GM21723 (cell line): ENCODE data around the gene IDE.
"Not testable (repeated sequence)": the region's sequence is repeated elsewhere in the genome, so short reads cannot be mapped to it uniquely, and the experiment has no call there.

Source experiments
- ATAC-seq: cut with Tn5 transposase; IDR thresholded peaks from one replicate; pipeline ENCODE4 v1.9.1; 2021; ENCODE audit warnings: mild to moderate bottlenecking, moderate library complexity; ENCODE audit not compliant: unreplicated experiment

The IDE gene

GRCh38 chr10:92420546-92421275 lies 153.2 kb downstream of the IDE start:
- no peak for ATAC-seq

- no peak for ATAC-seq
These were observed 153.9 kb downstream of the IDE start for GRCh38 chr10:92419740-92420545.

GRCh38 chr10:92418891-92419290 lies 155.0 kb downstream of the IDE start:
- ATAC-seq: no peak

DNA sequence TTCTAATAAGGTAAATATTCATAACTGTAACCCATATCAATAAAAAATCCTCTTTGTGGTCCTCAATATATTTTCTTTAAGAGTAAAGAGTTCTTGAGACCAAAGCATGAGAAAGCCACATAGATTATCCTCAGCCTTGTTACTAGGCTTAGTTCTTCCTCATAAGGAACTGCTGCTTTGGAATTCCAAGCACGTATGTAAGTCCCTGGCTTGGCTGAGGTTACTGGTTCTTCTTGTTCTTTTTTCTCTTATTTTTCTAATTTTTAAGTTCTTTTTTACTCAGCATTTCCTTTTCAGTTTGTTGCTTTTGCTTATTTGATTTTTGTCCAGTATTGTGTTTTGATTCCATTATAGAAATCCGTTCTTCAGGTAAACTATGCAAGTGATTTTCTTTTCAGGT lies 155.7 kb downstream of the IDE start:
- no peak for ATAC-seq

- no peak for ATAC-seq
These were observed 160.4 kb downstream of the IDE start for GRCh38 chr10:92413519-92413918.

DNA sequence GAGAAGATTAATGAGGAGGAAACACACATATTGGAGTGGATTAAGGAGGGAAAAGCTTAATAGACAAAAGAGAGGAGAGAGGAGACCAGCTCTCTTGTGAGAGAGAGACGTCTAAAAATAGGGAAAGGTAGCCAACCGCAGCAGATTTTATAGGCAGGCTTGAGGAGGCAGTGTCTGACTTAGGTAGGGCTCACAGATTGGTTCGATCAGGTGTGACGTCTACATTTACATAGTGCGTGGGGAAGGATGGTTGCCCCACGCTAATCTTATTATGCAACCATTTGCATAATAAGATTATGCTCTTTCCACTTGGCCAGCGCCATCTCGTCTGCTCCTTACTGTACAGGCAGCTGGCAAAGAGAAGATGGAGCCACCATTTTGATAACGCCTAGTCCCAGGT lies 160.9 kb downstream of the IDE start:
- ATAC-seq: no peak

DNA sequence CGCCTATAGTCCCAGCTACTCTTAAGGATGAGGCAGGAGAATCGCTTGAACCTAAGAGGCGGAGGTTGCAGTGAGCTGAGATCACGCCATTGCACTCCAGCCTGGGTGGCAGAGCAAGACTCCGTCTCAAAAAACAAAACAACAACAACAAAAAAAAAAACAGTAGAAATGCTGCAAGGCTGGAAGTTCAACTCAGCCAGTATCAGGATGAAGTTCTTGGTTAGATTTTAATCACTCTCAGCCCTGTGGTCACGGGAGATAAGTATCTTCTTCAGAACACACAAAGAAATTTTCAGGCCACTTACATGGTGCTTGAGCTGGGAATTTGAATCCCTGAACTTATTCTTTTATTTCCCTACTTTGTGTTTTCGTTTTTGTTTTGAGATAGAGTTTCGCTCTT lies 162.5 kb downstream of the IDE start:
- ATAC-seq: no peak

DNA sequence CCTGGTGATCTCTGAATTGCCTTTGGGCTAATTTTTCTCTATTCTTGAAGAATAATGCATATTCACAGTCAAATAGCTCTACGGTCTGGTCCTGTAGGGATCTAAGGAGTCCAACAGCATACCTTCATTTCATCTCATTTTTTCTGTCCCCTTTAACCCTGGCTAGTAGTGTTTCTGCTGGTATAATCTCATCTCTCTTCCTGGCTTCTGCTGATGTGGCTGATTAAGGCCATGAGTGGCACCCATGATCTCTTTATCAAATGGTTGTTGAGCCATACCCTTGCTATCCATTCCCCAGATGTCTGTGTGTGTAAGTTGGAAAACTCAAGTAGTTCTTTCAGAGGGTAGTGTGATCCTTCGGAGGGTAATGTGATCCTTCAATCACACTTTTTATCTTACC lies 163.4 kb downstream of the IDE start:
- no peak for ATAC-seq

DNA sequence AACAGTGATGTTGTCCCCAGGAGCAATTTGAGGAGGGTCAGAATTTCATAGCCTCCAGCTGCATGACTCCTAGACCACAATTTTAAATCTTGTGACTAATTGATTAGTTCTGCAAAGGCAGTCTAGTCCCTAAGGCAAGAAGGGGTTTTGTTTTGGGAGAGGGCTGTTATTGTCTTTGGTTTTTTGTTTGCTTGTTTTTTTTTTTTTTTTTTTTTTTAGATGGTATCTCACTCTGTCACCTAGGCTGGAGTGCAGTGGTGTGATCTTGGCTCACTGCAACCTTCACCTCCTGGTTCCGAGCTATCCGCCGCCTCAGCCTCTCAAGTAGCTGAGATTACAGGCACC lies 165.9 kb downstream of the IDE start:
- no peak for ATAC-seq

DNA sequence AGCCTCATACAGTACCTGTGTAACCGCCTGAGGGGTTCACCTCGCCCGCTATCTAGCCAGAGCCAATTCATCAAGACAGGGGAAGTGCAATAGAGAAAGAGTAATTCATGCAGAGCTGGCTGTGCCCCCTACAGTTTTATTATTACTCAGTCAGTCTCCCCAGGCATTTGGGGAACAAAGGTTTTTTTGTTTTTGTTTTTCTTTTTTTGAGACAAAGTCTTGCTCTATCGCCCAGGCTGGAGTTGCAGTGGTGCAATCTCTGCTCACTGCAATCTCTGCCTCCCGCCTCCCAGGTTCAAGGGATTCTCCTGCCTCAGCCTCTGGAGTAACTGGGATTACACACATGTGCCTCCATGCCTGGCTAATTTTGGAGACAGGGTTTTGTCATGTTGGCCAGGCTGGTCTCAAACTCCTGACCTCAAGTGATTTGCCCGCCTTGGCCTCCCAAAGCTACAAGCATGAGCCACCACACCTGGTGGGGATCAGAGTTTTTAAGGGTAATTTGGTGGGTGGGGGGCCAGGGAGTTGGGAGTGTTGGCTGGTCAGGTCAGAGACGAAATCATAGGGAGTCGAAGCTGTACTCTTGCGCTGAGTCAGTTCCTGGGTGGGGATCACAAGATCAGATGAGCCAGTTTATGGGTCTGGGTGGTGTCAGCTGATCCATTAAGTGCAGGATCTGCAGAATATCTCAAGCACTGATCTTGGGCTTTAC lies 166.4 kb downstream of the IDE start:
- ATAC-seq: no peak

DNA sequence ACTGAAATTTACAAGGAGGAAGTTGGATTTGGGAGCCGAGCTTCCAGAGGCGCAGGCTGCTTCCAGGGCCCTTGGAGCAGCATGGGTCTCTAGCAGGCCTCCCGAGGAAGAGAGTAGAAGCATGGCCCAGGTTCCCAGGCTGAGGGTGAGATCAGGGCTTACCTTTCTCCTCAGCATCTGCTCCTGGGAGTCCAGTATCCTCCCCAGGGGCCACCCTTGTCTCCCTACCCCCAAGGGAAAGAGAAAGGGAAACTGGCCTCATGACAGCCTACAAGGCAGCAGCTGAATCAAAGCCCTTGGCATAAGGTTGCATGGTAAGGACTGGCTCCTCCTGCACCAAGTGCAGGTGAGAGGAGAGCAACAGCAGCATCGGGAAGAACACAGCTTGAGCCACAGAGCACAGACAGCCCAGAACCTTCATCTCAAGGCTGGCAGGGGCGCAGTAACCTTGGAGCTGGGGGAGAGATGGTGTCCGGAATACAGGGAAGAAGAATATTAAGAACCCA lies 168.4 kb downstream of the IDE start:
- ATAC-seq: no peak

- ATAC-seq: no peak
These were observed 169.1 kb downstream of the IDE start for GRCh38 chr10:92404612-92405418.

GRCh38 chr10:92402234-92402633 lies 171.7 kb downstream of the IDE start:
- ATAC-seq: not testable (repeated sequence)
